G401 (cell line): ENCODE data around the gene LRP3. TPM values are rescaled to one million over a fixed set of nuclear protein-coding genes. Genes with fewer than 3 reads are reported as not detected.
"Not testable (repeated sequence)": the region's sequence is repeated elsewhere in the genome, so short reads cannot be mapped to it uniquely, and the experiment has no call there.

ENCODE experiments used
- DNase-seq: peaks from one replicate; pipeline ENCODE4 v3.0.0-alpha.2; 2015; ENCODE audit warnings: low spot score
- in situ Hi-C: cut with HindIII; loops from 2 replicates; pipeline ENCODE4 v1.10.0; 2016; ENCODE audit warnings: low sequenced_read_pairs, mixed read lengths
- total RNA-seq: library from RNA; depleted of rRNA; stranded (reverse); fragments of >200 nt; shearing (Covaris generic); gene quantifications from 2 replicates; pipeline ENCODE4 v1.2.3, GENCODE V29; 2014

LRP3 gene
- total RNA-seq, 1 experiment from 2014 or later, result 66.4 TPM

DNA sequence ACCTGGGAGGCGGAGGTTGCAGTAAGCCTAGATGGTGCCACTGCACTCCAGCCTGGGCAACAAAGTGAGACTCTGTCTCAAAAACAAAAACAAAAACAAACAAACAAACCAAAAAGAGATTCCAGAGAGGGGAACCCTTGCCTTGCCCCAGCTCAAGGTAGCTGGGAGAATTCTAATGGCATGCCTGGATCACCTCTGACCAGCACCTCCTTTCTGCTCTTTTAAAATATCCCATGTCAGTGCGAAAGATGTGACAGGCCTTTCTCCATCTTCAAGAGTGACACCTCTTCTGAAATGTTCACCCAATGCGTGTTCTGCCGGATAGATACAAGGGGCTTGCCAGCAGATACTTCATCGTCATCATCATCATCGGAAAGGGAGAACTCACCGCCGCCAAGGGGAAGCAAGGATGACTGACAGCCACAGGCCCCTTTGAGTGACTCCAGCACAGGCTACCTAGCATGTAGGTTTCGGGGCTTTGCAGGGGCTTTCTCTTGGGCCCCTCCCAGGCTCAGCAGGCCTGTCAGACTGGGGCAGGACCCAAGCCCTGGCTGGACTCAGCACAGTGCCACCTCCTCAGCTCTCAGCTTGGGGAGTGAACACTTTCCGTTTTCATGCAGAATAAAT, 18.9 kb upstream of the LRP3 start:
- in situ Hi-C loops, result no loop called here
- DNase-seq, result no peak

DNA sequence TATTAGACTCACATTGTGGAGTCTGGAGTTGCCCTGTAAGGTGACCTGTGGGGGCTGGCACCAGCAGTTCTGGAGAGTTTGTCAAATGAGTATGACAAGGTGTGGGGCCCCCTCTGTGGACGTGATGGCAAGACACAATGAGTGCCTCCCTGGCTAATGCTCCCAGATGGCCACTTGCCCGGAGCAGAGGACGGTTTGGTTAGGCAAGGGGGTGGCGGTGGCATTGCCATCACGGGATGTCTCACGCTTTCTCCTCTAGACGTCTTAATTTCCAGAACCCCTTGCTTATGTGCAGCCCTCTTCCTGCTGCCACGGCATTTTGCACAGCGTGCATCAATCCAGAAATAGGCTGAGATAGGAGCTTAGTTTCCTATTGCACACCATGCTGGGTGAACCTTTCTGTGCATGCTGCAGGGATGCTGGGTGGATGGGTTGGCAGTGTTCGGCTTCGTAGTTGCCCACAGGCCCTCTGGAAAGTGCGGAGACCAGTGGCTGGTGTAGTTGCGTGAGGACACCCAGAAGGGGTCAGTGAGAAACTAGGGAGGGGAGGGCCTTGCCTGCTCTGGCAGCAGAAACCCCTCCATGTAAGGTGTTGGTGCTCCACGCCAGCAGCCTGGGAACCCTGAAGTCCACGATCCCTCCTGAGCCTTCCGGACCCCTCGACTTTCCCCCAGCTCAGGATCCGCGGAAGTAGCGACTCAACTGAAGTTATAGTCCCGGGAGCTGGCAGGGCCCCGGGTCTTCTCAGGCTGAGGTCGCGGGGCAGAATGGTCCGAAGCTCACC, 18.1 kb upstream of the LRP3 start:
- in situ Hi-C loops, result no loop called here
- no peak for DNase-seq

DNA sequence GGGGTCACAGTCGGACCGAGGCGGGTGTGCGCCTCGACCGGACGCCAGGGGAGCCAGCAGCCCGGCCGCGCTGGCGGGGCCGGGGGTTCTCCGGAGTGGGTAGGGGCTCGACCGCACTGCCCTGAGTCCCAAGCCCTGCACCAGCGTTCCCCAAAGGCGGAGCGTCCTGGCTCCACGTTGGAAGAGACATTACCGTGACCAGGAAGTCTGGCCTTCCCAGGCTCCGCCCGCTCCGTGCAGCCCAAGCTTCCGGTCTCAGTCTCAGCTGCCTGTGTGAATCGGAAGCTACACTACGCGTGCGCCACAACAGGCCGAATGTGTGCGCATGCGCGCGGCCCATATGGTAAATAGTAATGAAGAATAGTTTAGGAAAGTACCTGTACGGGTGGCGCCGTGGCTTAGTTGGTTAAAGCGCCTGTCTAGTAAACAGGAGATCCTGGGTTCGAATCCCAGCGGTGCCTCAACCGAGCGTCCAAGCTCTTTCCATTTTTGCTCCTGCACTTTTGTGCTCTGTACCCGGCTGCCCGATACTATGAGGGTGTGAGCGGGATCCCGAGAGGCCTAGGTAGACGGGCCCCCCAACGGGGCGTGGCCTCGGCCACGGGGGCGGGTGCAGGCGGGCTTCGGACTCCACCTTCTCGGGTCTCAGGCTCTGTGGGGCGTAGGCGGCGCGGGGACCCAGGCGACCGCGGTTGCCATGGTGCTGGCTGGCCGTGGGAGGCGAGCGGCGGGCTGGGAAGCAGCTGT, 17.3 kb upstream of the LRP3 start:
- DNase-seq, result peak; percentile 97
- in situ Hi-C loops, result no loop called here

DNA sequence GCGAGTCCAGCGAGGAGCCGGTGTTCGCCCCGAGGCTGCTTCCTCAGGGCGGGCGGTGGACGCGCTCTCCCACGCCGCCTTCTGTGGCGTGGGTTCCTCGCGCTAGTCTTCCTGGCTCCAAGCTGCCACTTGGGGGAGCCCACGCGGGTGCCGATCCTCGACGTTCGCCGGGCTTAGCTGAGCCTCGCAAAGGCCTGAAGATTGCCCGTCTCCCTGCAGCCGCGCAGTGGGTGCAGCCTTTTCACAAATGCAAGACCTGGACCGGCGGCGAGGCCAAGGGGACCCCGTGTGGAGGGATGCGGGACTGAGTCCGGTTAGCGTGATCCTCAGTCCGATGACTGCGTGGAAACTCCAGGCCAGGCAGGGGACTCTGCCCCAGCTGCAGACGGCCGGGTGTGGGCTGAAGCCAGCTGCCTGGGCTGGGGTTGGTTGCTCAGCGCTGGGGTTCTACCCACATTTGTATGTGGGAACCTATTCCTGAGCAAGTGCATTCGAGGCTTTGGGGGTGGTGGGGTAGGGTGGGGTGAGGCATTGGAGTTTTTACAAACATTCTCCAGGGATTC, 16.6 kb upstream of the LRP3 start:
- in situ Hi-C loops, result no loop called here
- no peak for DNase-seq

DNA sequence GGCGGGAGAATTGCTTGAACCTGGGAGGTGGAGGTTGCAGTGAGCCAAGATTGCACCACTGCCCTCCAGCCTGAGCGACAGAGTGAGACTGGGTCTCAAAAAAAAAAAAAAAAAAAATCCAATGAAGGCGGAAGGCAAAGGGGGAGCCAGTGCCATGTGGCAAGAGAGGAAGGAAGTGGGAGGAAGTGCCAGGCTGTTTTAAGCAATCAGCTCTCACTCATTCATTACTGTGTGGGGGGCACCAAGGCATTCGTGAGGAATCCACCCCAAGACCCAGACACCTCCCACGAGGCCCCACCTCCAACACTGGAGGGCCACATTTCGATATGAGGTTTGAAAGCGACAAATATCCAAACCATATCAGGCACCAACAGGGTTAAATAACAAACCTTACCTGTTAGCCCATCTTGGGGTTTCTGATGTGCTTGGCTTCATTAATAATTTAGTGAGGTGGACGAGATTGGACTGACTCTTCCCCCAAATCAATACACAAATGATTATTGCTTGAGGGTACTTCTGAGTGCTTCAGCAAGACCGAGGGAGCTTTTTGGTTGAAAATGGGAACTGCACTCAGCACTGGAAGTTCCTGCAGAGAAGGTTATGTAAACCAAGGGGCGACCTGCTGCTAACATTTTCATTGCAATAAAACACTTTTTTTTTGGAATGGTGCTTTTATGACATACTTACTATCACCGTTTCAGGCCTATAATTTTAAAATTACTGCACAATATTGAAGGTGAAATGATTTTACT, 7.5 kb upstream of the LRP3 start:
- DNase-seq, result no peak
- in situ Hi-C loops, result no loop called here

DNA sequence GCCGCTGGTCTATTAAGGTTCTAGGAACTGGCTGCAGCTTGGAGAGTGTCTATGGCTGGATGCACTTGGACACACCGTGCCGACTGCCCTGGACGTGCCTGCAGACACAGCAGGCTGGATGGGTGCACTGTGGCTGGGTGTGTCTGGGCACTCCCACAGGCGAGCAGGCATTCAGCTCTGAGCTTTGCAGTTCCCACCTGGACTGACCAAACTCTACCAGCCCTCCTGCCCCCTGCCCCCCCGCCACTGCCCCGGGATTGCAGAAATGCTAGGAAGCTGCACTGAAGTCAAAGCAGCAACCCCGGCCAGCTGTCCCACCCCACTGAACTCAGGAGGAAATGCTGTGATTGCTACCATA, 7.0 kb upstream of the LRP3 start:
- DNase-seq, result no peak
- in situ Hi-C loops, result no loop called here

DNA sequence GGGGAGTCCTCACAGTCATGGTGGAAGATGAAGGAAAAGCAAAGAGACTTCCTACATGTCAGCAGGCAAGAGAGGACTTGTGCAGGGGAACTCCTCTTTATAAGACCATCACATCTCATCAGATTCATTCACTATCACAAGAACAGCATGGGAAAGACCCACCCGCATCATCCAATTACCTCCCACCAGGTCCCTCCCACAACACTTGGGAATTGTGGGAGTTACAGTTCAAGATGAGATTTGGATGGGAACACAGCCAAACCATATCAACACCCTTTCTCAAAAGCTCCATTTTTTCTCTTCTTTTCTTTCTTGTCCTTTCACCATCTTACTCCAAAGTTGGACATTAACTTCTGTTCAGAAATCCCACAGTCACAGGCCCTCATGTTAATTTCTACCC, 4.7 kb upstream of the LRP3 start:
- DNase-seq, result no peak
- in situ Hi-C loops, result no loop called here

DNA sequence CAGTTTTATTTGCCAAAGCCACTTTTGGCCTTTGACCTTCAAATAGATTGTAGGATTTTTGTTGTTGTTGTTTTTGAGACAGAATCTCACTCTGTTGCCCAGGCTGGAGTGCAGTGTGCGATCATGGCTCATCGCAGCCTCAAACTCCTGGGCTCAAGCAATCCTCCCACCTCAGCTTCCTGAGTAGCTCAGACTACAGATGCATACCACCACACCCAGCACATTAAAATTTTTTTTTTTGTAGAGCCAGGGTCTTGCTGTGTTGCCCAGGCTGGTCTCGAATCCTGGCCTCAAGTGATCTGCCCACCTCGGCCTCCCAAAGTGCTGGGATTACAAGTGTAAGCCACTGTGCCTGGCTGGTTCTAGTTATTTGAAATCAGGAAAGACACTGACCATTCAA, 3.0 kb upstream of the LRP3 start:
- in situ Hi-C loops, DNase-seq: not testable (repeated sequence)

DNA sequence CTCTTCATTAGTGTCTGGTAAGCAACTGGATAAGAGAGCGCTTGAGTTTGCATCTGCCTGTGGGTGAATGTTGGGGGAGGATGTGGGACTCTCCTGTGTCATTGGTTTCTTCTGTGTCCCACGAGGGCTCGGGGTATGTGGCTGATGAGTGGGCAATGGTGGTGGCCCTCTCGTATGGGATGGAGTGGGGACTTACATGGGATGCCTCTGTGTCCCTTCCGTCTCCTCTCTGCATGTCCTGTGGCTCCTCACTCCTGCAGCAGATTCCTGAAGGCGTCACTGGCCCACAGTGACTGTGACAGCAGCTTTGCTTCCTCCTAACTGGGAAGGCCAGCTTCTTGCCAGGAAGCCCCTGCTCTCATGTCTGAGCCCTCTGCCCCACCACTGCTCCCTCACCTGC, 2.6 kb upstream of the LRP3 start:
- DNase-seq, result no peak
- in situ Hi-C loops, result no loop called here

DNA sequence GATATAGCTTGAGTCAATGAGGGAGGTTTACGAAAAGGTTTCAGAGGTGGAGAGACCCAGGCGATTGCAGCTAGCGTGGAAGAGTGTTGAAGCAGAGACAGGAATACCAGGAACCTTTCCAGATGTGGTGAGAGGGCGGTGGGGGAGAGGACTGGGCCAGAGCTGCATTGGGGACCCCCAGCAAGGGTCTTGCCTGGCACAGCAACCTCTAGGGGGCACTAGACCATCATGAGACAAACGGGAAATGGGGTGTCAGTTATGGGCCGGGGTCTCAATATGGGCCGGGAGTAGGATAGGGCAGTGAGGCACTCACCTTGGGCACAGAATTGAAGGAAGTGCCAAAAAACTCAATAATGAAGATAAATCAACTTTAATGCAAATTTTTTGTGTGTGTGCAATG, 2.1 kb upstream of the LRP3 start:
- in situ Hi-C loops, result no loop called here
- no peak for DNase-seq

DNA sequence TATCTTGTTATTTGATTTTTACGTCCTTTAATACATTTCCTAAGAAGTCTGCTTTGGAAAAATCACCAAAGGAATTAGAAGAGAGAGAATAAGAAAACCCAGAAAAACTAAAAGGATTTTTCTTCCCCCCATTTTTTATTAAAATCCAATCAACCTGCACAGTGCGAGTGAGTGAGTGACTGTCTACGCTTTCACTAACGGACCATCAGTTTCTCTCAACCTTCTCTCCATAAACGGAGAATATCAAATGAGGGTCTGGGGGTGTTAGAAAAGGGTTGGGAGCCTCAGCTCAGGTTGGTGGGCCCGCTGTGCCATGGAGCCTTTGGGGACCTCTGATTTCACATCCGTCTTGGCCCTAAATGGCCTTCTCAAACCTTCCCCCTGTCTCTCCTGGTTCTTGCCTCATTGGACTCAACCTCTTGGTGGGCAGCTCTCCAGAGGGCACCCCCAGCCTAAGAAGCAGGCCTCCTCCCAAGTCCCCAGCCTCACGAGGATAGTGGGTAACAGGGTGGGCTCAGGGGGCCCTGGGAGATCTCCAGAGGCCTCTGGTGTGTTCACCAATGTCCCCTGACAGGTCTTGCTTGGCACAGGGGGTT, 763 bp upstream of the LRP3 start:
- no peak for DNase-seq
- in situ Hi-C loops, result no loop called here

DNA sequence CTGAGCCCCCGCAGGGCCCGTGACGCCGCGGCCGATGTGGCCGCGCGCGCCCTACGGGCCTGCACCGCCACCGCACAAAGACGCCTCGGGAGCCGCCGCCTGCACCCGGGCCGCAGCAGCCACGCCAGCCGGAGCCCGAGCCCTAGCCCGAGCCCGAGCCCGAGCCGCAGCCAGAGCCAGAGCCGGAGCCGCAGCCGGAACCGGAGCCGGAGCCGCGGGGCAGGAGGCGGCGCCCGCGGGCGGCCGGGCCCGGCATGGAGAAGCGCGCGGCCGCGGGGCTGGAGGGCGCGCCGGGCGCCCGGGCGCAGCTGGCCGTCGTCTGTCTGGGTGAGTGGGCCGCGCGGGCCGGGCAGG, 379 bp downstream of the LRP3 start:
- peak; percentile 13 for DNase-seq
- in situ Hi-C loops, result no loop called here

DNA sequence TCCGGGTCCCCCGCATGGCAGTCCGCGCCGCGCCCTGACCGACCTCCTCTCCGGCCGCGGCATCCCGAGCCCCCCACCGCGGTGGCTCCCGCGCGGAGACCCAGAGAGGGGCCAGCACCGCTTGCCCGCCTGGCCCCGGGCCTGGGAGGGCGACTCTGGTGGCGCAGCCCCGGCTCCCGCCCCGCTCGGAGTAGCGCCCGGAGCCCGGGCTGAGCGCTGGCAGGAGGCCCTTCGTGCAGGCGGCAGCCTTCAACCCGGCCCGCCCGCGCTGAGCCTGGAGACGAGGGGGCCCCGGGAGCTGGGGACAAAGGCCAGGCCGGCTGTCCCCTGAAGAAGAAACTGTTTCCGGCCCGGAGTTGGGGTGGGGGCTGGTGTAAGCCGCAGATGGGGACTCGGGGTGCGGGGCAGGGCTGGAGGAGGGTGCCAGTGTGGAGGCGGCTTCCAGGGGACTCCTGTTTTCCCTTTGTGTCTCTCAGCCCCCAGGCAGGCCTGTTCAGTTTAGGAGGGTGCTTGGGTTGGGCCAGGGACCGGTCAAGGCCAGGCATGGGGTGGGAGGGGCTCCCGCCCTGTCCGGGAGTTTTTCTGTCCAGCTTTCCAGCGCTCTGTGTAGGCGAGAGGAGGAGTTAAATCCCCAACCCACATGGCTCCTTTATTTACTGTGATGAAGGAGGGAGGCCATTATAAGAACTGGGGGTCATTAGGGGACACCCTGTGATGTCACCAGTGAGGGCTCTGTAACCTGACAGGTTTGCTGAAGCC, 935 bp downstream of the LRP3 start:
- in situ Hi-C loops, result no loop called here
- DNase-seq, result peak; percentile 38

DNA sequence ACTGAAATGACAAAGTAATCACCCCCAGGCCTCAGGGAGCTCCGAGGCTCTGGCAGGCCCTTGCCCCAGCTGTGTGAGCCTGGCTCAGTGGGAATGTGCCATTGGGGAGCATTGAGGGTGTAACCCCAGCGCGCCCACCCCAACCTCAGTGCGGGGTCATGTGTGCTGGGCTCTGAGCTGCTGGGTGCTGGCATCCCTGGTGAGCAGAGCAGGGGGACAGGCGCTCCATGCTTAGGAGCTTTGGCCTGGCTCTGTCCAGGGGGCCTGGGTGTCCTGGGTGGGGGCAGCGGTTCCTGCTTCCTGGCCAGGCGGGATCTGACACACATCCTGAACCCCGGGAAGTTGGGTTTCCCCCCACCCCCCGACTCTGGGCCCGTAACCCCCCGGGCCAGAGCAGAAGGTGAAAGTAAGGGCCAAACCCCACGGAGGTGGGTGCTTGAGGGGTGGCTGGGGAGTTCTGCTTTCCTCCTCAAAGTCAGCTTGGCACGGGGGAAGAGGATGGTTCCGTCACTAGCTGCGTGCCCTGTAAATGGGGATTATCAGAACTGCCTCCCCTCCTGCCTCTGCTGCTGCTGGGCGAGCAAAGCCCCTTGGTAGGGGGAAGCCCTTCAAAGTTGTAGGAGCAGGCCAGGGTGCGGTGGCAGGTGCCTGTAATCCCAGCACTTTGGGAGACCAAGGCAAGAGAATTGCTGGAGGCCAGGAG, 1.7 kb downstream of the LRP3 start:
- no peak for DNase-seq
- in situ Hi-C loops, result no loop called here

DNA sequence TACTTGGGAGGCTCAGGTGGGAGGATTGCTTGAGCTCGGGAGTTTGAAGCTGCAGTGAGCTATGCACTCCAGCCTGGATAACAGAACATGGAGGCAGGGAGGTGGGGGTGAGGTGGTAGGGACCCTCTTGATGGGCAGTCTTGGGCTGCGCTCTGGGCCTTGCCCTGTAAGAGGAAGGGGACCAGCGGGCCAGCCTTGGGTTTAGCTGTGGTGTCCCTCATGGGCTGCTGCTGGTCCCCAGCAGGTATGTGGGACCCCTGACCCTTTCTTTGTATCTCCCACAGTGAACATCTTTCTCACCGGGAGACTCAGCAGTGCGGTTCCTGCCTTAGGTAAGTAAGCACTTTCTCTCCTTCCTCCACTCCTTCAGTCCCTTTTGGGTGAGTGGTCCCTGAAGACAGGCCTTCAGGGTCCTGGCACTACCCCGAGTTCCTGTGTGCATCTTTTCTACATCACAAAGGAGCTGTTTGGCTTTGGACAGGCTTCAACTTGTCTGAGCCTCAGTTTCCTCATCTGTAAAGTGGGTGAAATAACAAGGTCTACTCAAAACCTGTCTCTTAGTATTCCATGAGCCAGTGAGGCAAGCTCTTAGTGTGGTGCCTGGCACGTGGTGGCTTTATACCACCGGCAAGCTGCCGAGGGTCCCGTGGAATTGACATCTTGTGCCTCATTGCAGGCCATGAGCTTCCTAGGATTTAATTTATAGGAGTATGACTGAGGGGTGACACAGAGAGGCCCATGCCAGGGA, 2.5 kb downstream of the LRP3 start:
- no peak for DNase-seq

DNA sequence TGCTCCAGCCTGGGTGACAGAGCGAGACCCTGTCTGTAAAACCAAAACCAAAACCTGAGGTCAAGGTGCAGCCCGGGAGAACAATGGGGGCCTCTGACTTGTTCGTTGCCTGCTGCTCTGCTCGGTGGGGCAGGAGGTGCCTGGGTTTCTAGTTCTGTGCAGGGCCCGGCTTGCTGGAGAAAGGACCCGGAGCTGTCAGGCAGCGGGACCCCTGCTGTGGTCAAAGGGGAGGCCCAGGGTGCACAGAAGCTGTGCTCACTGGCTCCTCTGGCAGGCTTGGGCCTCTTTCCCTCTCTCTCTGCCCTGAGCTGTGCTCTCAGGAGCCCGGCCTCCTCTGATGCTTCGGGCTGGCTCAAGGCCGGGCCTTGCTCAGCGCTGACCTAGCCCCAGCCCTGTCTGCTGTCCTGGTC, 3.5 kb downstream of the LRP3 start:
- no peak for DNase-seq

More for the DNA sequence above, 2.5 kb downstream of the LRP3 start:
- in situ Hi-C loops, result no loop called here

DNA sequence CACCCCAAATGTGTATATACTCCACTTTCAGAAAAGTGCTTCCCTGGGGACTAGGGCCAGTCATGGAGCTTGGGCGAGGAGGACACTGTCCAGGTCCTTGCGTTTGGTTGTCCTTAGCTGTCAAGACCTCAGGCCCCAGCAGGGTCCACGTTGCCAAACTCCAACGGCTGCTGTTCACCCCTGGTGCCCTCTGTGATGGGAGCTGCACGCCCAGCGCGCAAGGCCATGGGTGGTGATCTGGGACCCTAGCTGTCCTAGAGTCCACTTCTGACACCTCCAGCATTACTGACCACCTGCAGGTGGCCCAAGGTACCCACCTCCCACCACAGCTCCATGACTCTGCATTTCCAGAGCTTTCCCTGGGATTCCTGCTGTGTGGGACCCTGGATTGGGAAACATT, 4.0 kb downstream of the LRP3 start:
- no peak for DNase-seq
- in situ Hi-C loops, result no loop called here

More for the DNA sequence above, 3.5 kb downstream of the LRP3 start:
- in situ Hi-C loops, result no loop called here
